Hepatocyte (in vitro differentiated cells): ENCODE data around the gene NAB1. TPM values are rescaled to one million over a fixed set of nuclear protein-coding genes. Genes with fewer than 3 reads are reported as not detected.

Experiments
- DNase-seq: peaks from one replicate; pipeline ENCODE4 v3.0.0-alpha.2; 2016; ENCODE audit warnings: low spot score
- H2AFZ ChIP-seq: fragments of 200-600 bp; sonication (generic); 2 replicates; pipeline ENCODE4 v1.6.0; 2016; ENCODE audit warnings: antibody characterized with exemption, mild to moderate bottlenecking
- H3K27ac ChIP-seq: fragments of 200-600 bp; sonication (generic); 2 replicates; pipeline ENCODE4 v1.5.1; 2016; ENCODE audit warnings: mild to moderate bottlenecking
- H3K27me3 ChIP-seq: fragments of 200-600 bp; sonication (generic); 2 replicates; pipeline ENCODE4 v1.6.1; 2016
- H3K36me3 ChIP-seq: fragments of 200-600 bp; sonication (generic); replicated peaks from 2 replicates; pipeline ENCODE4 v1.5.1; 2016; ENCODE audit warnings: low read depth; ENCODE audit not compliant: insufficient read depth
- H3K4me1 ChIP-seq: fragments of 200-600 bp; sonication (generic); 2 replicates; pipeline ENCODE4 v1.5.1; 2016; ENCODE audit warnings: mild to moderate bottlenecking, moderate library complexity; ENCODE audit not compliant: insufficient read depth
- H3K4me2 ChIP-seq: fragments of 200-600 bp; sonication (generic); 2 replicates; pipeline ENCODE4 v1.6.0; 2016
- H3K4me3 ChIP-seq: fragments of 200-600 bp; sonication (generic); 2 replicates; pipeline ENCODE4 v1.5.1; 2016; ENCODE audit warnings: mild to moderate bottlenecking
- H3K79me2 ChIP-seq: fragments of 200-600 bp; sonication (generic); 2 replicates; pipeline ENCODE4 v1.6.0; 2017; ENCODE audit warnings: mild to moderate bottlenecking
- H3K9me2 ChIP-seq: fragments of 200-600 bp; sonication (generic); replicated peaks from 2 replicates; pipeline ENCODE4 v1.6.0; 2017; ENCODE audit warnings: mild to moderate bottlenecking; ENCODE audit not compliant: insufficient read depth
- H3K9me3 ChIP-seq: fragments of 200-600 bp; sonication (generic); 2 replicates; pipeline ENCODE4 v1.5.1; 2016; ENCODE audit warnings: low read depth, mild to moderate bottlenecking
- H4K20me1 ChIP-seq: fragments of 200-600 bp; sonication (generic); 2 replicates; pipeline ENCODE4 v1.6.0; 2016; ENCODE audit warnings: mild to moderate bottlenecking; ENCODE audit not compliant: insufficient read depth, poor library complexity, severe bottlenecking
- CTCF ChIP-seq: fragments of 200-600 bp; sonication (generic); IDR thresholded peaks from 2 replicates; pipeline ENCODE4 v1.5.1; 2016; ENCODE audit warnings: antibody characterized with exemption, mild to moderate bottlenecking; ENCODE audit not compliant: poor library complexity
- EZH2 ChIP-seq: fragments of 200-600 bp; sonication (generic); IDR thresholded peaks from 2 replicates; pipeline ENCODE4 v1.6.1; 2016; ENCODE audit warnings: antibody characterized with exemption, mild to moderate bottlenecking, borderline replicate concordance
- EZH2phosphoT487 ChIP-seq: fragments of 200-600 bp; sonication (generic); IDR thresholded peaks from one replicate; pipeline ENCODE4 v1.6.1; 2018; ENCODE audit warnings: antibody characterized with exemption, mild to moderate bottlenecking, low read depth, moderate library complexity; ENCODE audit not compliant: unreplicated experiment, severe bottlenecking
- WGBS: methylation state at CpG from one replicate; pipeline ENCODE4 v1.1.6; 2016; ENCODE audit warnings: low lambda C conversion rate; ENCODE audit errors: missing lambda C conversion rate; 5-methylcytosine and 5-hydroxymethylcytosine counted together
- polyA plus RNA-seq: library from polyadenylated mRNA; unstranded; fragments of >200 nt; fragmentation: Nextera tagmentation; extraction: Ambion mirVana; gene quantifications from 2 replicates; pipeline ENCODE4 v1.2.1, GENCODE V29; 2016
- total RNA-seq: library from RNA; depleted of rRNA; stranded (reverse); fragments of >200 nt; gene quantifications from 2 replicates; pipeline ENCODE4 v1.2.3, GENCODE V29; 2014

Gene NAB1
- total and polyA plus RNA-seq, 2 experiments from 2014 or later: 9.9 to 46.6 TPM

GRCh38 chr2:190720276-190720675 lies 71.4 kb downstream of the NAB1 start:
- H4K20me1 ChIP-seq: no peaks in the 10 kb centered on the region
- H3K79me2 ChIP-seq: no peaks in the 10 kb centered on the region
- no peaks in the 10 kb centered on the region for H3K36me3 ChIP-seq
- no peaks in the 10 kb centered on the region for H3K27me3 ChIP-seq
- H3K4me1 ChIP-seq: peaks cover 7% of the 10 kb centered on the region
- no peak overlapping the region for H3K4me3 ChIP-seq
- H3K9me3 ChIP-seq: no peaks in the 10 kb centered on the region
- no peak overlapping the region for H3K4me2 ChIP-seq
- no peak for DNase-seq
- no peaks in the 10 kb centered on the region for H3K9me2 ChIP-seq
- H3K27ac ChIP-seq: no peak overlapping the region
- WGBS: 92% methylated on average over 6 of the region's 6 CpGs
- no peak overlapping the region for H2AFZ ChIP-seq
- TF ChIP-seq EZH2phosphoT487 (no peak), CTCF (no peak), EZH2 (no peak)

GRCh38 chr2:190720691-190721090 lies 71.8 kb downstream of the NAB1 start:
- Histone ChIP-seq H3K4me3 (no peak overlapping the region), H3K4me2 (no peak overlapping the region), H3K4me1 (peaks cover 7% of the 10 kb centered on the region), H4K20me1 (no peaks in the 10 kb centered on the region), H3K9me2 (no peaks in the 10 kb centered on the region), H3K36me3 (no peaks in the 10 kb centered on the region), H2AFZ (no peak overlapping the region), H3K79me2 (no peaks in the 10 kb centered on the region), H3K9me3 (no peaks in the 10 kb centered on the region), H3K27me3 (no peaks in the 10 kb centered on the region), H3K27ac (no peak overlapping the region)
- TF ChIP-seq CTCF (no peak), EZH2 (no peak), EZH2phosphoT487 (no peak)
- WGBS: 37% methylated on average over 1 of the region's 1 CpG
- no peak for DNase-seq

- no peaks in the 10 kb centered on the region for H3K9me2 ChIP-seq
- H3K27me3 ChIP-seq: no peaks in the 10 kb centered on the region
- H3K9me3 ChIP-seq: no peaks in the 10 kb centered on the region
- H3K36me3 ChIP-seq: no peaks in the 10 kb centered on the region
- no peak for TF ChIP-seq CTCF
- TF ChIP-seq EZH2: no peak
- no peak for TF ChIP-seq EZH2phosphoT487
- H3K4me2 ChIP-seq: no peak overlapping the region
- no peaks in the 10 kb centered on the region for H3K79me2 ChIP-seq
- WGBS: 97% methylated on average over 4 of the region's 4 CpGs
- no peak overlapping the region for H2AFZ ChIP-seq
- no peak for DNase-seq
- H3K4me3 ChIP-seq: no peak overlapping the region
- peaks cover 7% of the 10 kb centered on the region for H3K4me1 ChIP-seq
- no peak overlapping the region for H3K27ac ChIP-seq
- H4K20me1 ChIP-seq: no peaks in the 10 kb centered on the region
Observed at GRCh38 chr2:190722061-190722759, 73.3 kb downstream of the NAB1 start.
